SKM-1 (cell line): ENCODE measurements around the gene SSB.
"Not testable (repeated sequence)": the region's sequence is repeated elsewhere in the genome, so short reads cannot be mapped to it uniquely, and the experiment has no call there.

Experiments
- DNase-seq: peaks from one replicate; lab custom pipeline; 2025; ENCODE audit not compliant: unreplicated experiment; lab: John Stamatoyannopoulos, UW

The SSB gene

DNA sequence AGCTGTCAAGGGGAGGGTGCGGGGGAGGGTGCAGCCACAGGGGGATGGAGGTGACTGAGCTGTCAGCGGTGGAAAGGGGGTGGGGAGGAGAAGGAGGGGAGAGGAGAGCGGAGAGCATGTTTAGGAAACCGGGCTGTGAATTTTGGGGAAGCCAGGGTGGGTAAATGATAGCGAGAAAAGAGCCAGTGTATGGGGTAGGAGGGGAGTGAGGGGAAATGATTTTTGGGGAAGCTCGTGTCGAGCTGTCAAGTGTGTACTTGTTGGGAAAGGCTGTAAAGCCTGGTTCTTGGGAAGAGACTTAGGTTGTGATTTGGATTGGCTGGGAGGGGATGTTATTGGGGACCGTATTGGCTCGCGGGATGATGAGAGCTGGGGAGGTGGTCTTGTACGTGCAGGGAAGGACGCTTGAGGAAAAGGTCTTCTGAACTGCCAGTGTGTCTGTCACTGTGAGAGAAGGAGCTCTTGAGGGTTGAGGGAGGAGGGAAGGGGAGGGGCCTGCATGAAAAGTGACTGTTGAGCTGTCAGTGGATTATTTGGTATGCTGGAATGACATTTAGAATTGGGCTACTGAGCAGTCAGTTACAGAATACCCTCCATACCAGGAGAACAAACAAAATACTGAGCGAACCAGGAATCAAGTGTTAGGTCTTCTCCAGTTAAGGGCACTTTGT lies 29.6 kb downstream of the SSB start:
- no peak for DNase-seq

DNA sequence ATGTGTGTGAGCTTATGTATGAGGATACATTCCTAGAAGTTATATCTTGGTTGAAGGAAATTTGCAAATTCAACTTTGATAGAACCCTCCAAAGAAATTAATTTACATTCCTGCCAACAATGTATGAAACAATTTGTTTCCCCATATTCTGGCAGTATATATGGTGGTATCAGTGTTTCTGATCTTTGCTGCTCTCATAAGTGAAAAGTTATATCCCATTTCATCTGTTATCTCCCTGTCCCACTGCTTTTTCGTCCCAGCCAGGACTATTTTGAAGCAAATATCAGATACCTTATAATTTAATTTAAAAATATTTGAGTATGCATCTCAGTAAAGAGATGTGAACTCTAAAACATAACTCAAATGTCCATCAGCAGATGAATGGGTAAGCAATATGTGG lies 35.7 kb downstream of the SSB start:
- no peak for DNase-seq

DNA sequence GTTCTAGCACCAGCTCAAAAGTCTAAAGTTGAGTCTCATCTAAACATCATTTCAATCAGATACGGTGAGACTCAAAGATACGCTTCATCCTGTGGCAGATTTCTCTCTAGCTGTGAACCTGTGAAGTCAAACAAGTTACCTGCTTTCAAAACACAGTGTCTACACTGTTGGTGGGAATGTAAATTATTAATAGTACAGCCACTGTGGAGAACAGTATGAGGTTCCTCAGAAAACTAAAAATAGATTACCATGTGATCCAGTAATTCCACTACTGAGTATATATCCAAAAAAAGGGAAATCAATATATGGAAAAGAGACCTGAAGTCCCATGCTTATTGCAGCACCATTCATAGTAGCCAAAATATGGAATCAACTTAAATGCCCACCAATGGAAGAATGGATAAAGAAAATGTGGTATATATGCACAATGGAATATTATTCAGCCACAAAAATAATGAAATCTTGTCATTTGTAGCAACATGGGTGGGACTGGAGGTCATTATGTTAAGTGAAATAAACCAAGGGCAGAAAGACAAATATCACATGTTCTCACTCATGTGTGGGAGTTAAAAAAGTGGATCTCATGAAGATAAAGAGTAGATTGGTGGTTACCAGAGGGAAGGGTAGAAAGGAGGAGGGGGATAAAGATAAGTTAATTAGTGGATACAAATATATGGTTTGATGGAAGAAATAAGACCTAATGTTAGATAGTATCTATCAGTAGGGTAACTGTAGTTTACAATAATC lies 40.2 kb downstream of the SSB start:
- no peak for DNase-seq

DNA sequence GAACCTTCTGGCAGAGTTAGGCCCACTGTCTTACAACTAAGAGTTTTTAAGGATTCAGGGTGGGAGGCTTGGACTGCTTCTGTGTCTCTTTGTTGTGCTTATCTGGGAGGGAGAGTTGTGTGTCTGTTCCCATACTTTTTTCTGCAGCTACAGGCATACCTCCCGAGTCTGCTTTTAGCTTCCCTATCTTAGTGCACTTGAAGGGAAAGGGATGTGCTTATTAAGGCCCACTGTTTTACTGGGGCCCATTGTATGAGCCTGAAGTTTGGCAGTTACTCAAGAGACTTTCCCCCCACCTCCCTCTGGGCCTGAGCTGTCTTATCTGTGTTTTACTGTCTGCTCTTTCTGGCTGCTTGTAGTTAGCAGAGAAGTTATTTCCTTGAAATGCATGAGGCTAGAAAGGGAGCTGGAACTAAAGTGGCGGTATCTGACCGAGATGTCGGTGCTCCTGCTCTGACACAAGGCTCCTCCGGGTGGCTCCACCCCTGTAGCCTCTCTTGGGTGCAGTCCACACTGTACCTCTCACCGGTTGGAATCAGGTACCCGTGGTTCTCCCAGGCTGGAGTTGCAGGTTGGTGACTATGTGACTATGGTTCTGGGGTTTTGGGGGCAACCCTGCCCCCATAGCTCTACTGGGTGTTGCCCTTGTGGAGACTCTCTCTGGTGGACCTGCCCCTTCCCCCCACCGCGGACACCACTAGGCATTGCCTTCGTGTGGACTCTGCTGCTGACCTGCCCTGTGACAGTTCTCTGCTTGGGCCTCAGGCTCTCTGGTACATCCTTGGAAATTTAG lies 41.5 kb downstream of the SSB start:
- no peak for DNase-seq

DNA sequence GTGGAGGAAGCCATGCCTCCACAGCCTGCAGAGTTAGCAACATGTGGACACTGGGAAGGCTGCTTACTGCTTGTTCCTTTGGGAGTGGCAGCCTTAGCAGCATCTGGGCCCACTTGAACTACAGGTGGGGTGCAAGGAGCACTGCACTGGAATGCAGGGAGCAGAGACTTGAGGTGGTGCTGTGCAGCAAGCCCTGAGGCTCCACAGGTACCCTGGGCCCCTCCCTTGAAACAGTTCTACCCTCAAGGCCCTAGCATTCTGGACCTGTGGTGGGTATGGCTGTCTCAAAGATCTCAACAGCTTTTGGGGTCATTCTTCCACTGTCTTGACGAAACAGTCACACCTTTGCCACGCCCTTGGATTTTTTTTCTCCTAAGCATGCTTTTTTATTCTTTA lies 42.1 kb downstream of the SSB start:
- DNase-seq: no peak

DNA sequence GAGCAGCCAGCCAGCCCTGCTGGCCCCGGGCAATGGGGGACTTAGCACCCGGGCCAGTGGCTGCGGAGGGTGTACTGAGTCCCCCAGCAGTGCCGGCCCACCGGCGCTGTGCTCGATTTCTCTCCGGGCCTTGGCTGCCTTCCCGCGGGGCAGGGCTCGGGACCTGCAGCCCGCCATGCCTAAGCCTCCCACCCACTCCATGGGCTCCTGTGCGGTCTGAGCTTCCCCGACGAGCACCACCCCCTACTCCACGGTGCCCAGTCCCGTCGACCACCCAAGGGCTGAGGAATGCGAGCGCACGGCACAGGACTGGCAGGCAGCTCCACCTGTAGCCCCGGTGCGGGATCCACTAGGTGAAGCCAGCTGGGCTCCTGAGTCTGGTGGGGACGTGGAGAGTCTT lies 43.0 kb downstream of the SSB start:
- DNase-seq: not testable (repeated sequence)

DNA sequence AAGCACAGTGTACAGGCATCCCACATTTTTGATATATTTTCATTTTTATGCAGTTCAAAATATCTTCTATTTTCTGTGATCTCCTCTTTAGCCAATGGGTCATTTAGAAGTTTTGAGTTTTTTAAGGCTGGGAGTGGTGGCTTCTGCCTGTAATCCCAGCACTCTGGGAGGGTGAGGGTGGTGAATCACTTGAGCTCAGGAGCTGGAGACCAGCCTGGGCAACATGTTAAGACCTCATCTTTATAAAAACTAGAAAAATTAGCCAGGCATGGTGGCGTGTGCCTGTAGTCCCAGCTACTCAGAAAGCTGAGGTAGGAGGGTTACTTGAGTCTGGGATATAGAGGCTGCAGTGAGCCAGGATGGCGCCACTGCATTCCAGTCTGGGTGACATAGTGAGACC lies 46.3 kb downstream of the SSB start:
- no peak for DNase-seq

DNA sequence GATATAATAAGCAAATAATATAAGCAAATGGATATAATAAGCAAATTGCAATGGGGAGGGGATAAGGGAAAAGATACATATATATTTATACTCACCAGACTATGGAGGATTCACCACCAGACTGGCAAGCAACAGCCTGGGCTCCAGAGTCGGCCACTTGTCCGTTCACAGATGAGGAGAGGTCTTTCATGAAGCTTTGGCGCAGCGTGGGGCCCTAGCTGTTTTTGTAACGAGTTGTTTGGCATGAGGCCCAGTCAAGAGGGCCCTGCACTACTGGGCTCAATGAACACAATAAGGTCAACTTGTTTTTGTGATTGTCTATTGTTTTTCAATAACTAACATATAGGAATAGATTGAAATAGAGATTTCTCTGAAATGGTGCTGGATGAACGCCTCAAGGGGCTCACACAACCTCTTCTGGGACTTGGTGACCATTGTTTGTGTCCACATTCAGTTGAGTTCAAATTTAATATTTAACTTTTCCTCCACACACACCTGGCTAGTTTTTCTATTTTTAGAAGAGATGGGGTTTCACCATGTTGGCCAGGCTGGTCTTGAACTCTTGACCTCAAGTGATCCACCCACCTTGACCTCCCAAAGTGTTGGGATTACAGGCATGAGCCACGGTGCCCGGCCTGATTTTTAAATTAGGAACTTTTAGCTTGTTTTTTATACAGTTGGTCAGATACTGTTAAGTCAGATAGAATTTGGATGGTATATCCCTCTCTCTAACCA lies 50.5 kb downstream of the SSB start:
- DNase-seq: not testable (repeated sequence)

DNA sequence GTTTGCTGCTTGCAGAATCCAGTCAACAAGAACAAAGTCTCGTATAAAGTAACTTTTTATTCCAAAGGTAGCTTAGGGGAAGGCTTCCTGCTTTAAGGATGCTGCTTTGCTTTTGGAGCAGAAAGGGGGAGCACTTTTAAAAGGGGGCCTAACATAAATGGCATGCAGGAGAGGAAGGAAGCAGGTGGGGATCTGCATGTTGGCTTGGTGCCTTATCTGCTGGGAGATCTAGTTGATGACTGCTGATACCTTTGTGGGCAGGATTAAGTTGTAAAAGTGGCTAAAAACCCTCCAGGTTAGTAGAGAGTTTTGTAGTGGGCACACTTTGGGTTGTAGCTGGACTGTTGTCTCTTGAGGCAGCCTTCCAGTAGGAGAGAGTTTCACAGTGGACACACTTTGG lies 51.0 kb downstream of the SSB start:
- no peak for DNase-seq

DNA sequence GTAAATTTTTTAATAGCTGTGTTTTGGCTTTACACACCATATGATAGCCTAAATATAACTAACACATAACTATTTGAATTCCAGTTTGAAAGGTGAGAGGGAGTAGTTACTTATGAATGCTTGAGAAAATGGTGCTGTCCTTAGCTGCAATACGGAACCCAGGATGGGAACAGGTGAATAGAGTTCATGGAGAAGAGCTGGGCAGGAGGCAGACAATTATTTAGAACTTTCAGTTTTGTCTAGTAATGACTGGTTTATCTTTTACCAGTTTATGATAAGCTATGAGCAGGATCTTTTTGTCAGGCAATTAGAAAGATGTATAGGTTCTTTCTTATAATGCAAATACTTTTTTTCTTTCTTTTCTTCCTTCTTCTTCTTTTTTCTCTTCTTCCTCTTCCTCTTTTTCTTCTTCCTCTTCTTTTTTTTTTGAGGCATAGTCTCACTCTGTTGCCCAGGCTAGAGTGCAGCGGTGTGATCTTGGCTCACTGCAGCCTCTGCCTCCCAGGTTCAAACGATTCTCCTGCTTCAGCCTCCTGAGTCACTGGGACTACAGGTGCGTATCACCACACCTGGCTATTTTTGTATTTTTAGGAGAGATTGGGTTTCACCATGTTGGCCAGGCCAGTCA lies 54.5 kb downstream of the SSB start:
- no peak for DNase-seq

DNA sequence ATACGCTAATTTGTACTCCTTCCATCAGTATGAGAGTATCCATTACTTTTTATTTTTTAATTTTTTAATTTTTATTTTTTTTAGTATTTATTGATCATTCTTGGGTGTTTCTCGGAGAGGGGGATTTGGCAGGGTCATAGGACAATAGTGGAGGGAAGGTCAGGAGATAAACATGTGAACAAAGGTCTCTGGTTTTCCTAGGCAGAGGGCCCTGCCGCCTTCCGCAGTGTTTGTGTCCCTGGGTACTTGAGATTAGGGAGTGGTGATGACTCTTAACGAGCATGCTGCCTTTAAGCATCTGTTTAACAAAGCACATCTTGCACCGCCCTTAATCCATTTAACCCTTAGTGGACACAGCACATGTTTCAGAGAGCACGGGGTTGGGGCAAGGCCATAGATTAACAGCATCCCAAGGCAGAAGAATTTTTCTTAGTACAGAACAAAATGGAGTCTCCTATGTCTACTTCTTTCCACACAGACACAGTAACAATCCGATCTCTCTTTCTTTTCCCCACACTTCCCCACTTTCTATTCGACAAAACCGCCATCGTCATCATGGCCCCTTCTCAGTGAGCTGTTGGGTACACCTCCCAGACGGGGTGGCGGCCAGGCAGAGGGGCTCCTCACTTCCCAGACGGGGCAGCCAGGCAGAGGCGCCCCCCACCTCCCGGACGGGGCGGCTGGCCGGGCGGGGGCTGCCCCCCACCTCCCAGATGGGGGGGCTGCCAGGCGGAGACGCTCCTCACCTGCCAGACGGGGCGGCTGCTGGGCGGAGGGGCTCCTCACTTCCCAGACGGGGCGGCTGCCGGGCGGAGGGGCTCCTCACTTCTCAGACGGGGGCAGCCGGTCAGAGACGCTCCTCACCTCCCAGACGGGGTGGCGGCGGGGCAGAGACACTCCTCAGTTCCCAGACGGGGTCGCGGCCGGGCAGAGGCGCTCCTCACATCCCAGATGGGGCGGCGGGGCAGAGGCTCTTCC lies 56.9 kb downstream of the SSB start:
- not testable (repeated sequence) for DNase-seq

DNA sequence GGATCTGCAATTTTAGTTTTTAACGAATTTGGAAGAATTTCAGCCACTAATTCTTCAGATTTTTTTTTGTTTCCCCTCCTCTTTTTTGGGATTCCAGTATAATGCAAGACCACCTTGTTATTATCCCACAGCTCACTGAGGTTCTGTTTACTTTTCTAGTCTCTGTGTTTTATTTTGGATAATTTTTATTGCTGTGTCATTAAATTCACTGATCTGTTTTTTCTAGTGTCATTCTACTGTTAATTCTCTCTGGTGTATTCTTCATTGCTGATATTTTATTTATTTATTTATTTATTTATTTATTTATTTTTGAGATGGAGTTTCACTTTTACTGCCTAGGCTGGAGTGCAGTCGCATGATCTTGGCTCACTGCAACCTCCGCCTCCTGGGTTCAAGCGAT lies 60.8 kb downstream of the SSB start:
- DNase-seq: no peak

DNA sequence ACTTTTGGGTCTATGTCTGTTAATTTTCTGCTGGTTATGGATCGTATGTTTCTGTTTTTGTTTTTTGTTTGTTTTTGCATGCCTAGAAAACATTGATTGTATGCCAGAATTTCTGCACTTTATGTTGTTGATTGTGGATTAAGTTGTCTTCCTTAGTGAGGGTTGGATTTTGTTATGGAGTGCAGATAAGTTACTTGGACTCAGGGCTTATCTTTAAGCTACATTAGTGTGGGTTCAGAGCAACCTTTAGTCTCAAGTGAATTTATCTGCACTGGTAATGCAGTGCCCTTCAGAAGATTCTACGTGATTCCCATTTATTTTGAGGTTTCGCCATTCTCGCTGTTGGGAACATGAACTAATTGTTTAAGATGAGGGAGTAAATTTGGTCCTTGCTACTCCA lies 61.5 kb downstream of the SSB start:
- DNase-seq: no peak
